B cell (primary cell): ENCODE measurements around the gene RAPGEF5. TPM values are rescaled to one million over a fixed set of nuclear protein-coding genes. Genes with fewer than 3 reads are reported as not detected.

Experiments used
- ATAC-seq: fragments of 200-7000 bp; cut with Tn5 transposase; one replicate; pipeline ENCODE4 v1.10.0; 2021; ENCODE audit warnings: low read depth, mild to moderate bottlenecking, moderate number of reproducible peaks, moderate library complexity
- CTCF ChIA-PET: fragments of 350-600 bp; sonication (Branson Sonifier 250); formaldehyde crosslinking; loops from one replicate; lab custom pipeline; 2021; ENCODE audit warnings: antibody characterized with exemption, inconsistent platforms; lab: Charles Lee
- POLR2A ChIA-PET: fragments of 350-600 bp; sonication (Branson Sonifier 250); formaldehyde crosslinking; loops from one replicate; lab custom pipeline; 2021; ENCODE audit warnings: antibody characterized with exemption; lab: Charles Lee
- DNase-seq: peaks from one replicate; pipeline ENCODE4 v3.0.0; 2013
- H2AFZ ChIP-seq: 2 replicates; pipeline ENCODE4 v1.6.1; 2012; ENCODE audit warnings: mild to moderate bottlenecking, low read depth, low read length; ENCODE audit not compliant: insufficient read depth, poor library complexity, severe bottlenecking
- H3K27ac ChIP-seq, 2 donors: 1 replicate in 1 of 2; 2 replicates in 1 of 2; pipeline ENCODE4 v1.5.1; 2012 to 2013; ENCODE audit warnings: low read length in 2 of 2, mild to moderate bottlenecking in 2 of 2, moderate library complexity in 1 of 2
- H3K27me3 ChIP-seq, 4 experiments: fragments of 200-600 bp in 1 of 4; sonication (generic) in 1 of 4; replicated peaks in 1 of 4; 1 replicate in 2 of 4; 2 replicates in 2 of 4; pipeline versions ENCODE4 v1.6.1 to v1.7.0; 2013 to 2016; ENCODE audit warnings: low read length in 3 of 4, mild to moderate bottlenecking in 2 of 4, mixed read lengths in 1 of 4, moderate library complexity in 1 of 4; ENCODE audit not compliant: insufficient read depth in 4 of 4, control insufficient read depth in 3 of 4; ENCODE audit errors: control extremely low read depth in 1 of 4
- H3K36me3 ChIP-seq, 2 experiments: replicated peaks in 1 of 2; 1 replicate in 1 of 2; 2 replicates in 1 of 2; pipeline versions ENCODE4 v1.6.1 to v1.7.1; 2013; ENCODE audit warnings: low read length in 1 of 2; ENCODE audit not compliant: insufficient read depth in 2 of 2, control insufficient read depth in 1 of 2; ENCODE audit errors: control extremely low read depth in 1 of 2, extremely low read depth in 1 of 2
- H3K4me1 ChIP-seq, 2 donors: fragments of 200-600 bp in 1 of 2; sonication (generic) in 1 of 2; 1 replicate in 1 of 2; 2 replicates in 1 of 2; pipeline versions ENCODE4 v1.5.1 to v1.6.1; 2013 to 2017; ENCODE audit warnings: low read length in 2 of 2; ENCODE audit not compliant: control insufficient read depth in 2 of 2, insufficient read depth in 2 of 2
- H3K4me2 ChIP-seq: replicated peaks from 2 replicates; pipeline ENCODE3; 2012; ENCODE audit warnings: mild to moderate bottlenecking, low read depth, low read length; ENCODE audit not compliant: poor library complexity, severe bottlenecking
- H3K4me3 ChIP-seq, 5 experiments: fragments of 200-600 bp in 1 of 5; sonication (generic) in 1 of 5; 1 replicate in 3 of 5; 2 replicates in 2 of 5; pipeline versions ENCODE4 v1.5.1 to v1.7.0; 2011 to 2016; ENCODE audit warnings: low read length in 4 of 5, mild to moderate bottlenecking in 4 of 5, low read depth in 2 of 5, control low read depth in 1 of 5, moderate library complexity in 1 of 5; ENCODE audit not compliant: insufficient read depth in 1 of 5; ENCODE audit errors: control extremely low read depth in 1 of 5, extremely low read depth in 1 of 5
- H3K79me2 ChIP-seq: fragments of 200-600 bp; sonication (generic); one replicate; pipeline ENCODE4 v1.6.0; 2016; ENCODE audit warnings: low read length; ENCODE audit not compliant: control insufficient read depth, insufficient read depth
- H3K9ac ChIP-seq: fragments of 200-600 bp; sonication (generic); 2 replicates; pipeline ENCODE4 v1.6.1; 2017; ENCODE audit warnings: mild to moderate bottlenecking, low read length, moderate library complexity
- H3K9me3 ChIP-seq, 3 donors: one replicate each; pipeline versions ENCODE4 v1.6.1 to v1.7.1; 2013; ENCODE audit warnings: low read length in 2 of 3; ENCODE audit not compliant: control insufficient read depth in 2 of 3, insufficient read depth in 1 of 3; ENCODE audit errors: control extremely low read depth in 1 of 3
- H4K20me1 ChIP-seq: 2 replicates; pipeline ENCODE4 v1.6.0; 2012; ENCODE audit warnings: mild to moderate bottlenecking, low read length; ENCODE audit not compliant: insufficient read depth, control insufficient read depth, poor library complexity, severe bottlenecking
- H3K27ac Mint-ChIP-seq: one replicate; pipeline ENCODE4 v1.8.0; 2021; ENCODE audit warnings: mixed read lengths
- H3K27me3 Mint-ChIP-seq: one replicate; pipeline ENCODE4 v1.8.0; 2021; ENCODE audit warnings: mixed read lengths
- H3K4me1 Mint-ChIP-seq: one replicate; pipeline ENCODE4 v1.8.0; 2021; ENCODE audit warnings: mixed read lengths
- H3K4me3 Mint-ChIP-seq: one replicate; pipeline ENCODE4 v1.8.0; 2021; ENCODE audit warnings: mixed read lengths
- H3K9me3 Mint-ChIP-seq: one replicate; pipeline ENCODE4 v1.8.0; 2022; ENCODE audit warnings: mixed read lengths; ENCODE audit not compliant: insufficient read depth
- EZH2 ChIP-seq: IDR thresholded peaks from 2 replicates; pipeline ENCODE4 v1.6.1; 2012; ENCODE audit warnings: borderline replicate concordance, low read depth, mild to moderate bottlenecking, moderate library complexity, low read length; ENCODE audit not compliant: insufficient read depth, poor library complexity, severe bottlenecking
- WGBS: methylation state at CpG from one replicate; pipeline ENCODE4 v1.1.5; 2013; ENCODE audit warnings: missing lambda C conversion rate; ENCODE audit not compliant: insufficient coverage; 5-methylcytosine and 5-hydroxymethylcytosine counted together
- intact Hi-C: fragments of 100-400 bp; cut with micrococcal nuclease; formaldehyde crosslinking; loops from one replicate; pipeline ENCODE4 v1.10.0; 2022
- polyA plus RNA-seq: library from polyadenylated mRNA; depleted of rRNA; stranded (reverse); fragments of >200 nt; gene quantifications from 2 replicates; pipeline ENCODE4 v1.2.3, GENCODE V29; 2012
- total RNA-seq, 2 donors: library from RNA; stranded (reverse); fragments of 120-200 nt in 1 of 2; gene quantifications; 1 replicate in 1 of 2; 2 replicates in 1 of 2; pipeline versions ENCODE4 v1.2.3 to v1.2.4, GENCODE V29; 2013 to 2022
- TF ChIP-seq, protein P1 (sequence below): fragments of 200-600 bp; IDR thresholded peaks from one replicate; pipeline ENCODE4 v1.8.0; 2022; ENCODE audit warnings: antibody characterized with exemption, mild to moderate bottlenecking

Gene RAPGEF5
- total and polyA plus RNA-seq, 2 donors (not counting 1 experiment from before 2014, with no cell fraction given) = 1.5 to 37.6 TPM

- no peaks in the 10 kb centered on the region for H3K9me3 ChIP-seq
- Mint-ChIP-seq H3K27ac (no peak overlapping the region), H3K4me1 (no peaks in the 10 kb centered on the region), H3K4me3 (no peak overlapping the region), H3K27me3 (no peaks in the 10 kb centered on the region), H3K9me3 (no peaks in the 10 kb centered on the region)
- CTCF ChIA-PET = no interaction called here
- no peaks in the 10 kb centered on the region for H4K20me1 ChIP-seq
- ATAC-seq = no peak
- no peak overlapping the region for H3K27ac ChIP-seq
- peaks cover 2 to 3% of the 10 kb centered on the region in 2 donors for H3K4me1 ChIP-seq
- H3K36me3 ChIP-seq = peaks cover 0 to 2% of the 10 kb centered on the region in 2 experiments
- no peak overlapping the region for H3K9ac ChIP-seq
- WGBS = 100% methylated on average over 1 of the region's 3 CpGs
- H2AFZ ChIP-seq = no peak overlapping the region
- intact Hi-C loops = no loop called here
- no peak for TF ChIP-seq EZH2
- TF ChIP-seq, protein P1, sequence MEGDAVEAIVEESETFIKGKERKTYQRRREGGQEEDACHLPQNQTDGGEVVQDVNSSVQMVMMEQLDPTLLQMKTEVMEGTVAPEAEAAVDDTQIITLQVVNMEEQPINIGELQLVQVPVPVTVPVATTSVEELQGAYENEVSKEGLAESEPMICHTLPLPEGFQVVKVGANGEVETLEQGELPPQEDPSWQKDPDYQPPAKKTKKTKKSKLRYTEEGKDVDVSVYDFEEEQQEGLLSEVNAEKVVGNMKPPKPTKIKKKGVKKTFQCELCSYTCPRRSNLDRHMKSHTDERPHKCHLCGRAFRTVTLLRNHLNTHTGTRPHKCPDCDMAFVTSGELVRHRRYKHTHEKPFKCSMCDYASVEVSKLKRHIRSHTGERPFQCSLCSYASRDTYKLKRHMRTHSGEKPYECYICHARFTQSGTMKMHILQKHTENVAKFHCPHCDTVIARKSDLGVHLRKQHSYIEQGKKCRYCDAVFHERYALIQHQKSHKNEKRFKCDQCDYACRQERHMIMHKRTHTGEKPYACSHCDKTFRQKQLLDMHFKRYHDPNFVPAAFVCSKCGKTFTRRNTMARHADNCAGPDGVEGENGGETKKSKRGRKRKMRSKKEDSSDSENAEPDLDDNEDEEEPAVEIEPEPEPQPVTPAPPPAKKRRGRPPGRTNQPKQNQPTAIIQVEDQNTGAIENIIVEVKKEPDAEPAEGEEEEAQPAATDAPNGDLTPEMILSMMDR = no peak
- POLR2A ChIA-PET = no interaction called here
- no peaks in the 10 kb centered on the region for H3K79me2 ChIP-seq
- H3K4me2 ChIP-seq = no peak overlapping the region
- no peaks in the 10 kb centered on the region for H3K27me3 ChIP-seq
- no peak overlapping the region for H3K4me3 ChIP-seq
- DNase-seq = no peak
Measured at GRCh38 chr7:22152690-22153089, 204.3 kb downstream of the RAPGEF5 start.

DNA sequence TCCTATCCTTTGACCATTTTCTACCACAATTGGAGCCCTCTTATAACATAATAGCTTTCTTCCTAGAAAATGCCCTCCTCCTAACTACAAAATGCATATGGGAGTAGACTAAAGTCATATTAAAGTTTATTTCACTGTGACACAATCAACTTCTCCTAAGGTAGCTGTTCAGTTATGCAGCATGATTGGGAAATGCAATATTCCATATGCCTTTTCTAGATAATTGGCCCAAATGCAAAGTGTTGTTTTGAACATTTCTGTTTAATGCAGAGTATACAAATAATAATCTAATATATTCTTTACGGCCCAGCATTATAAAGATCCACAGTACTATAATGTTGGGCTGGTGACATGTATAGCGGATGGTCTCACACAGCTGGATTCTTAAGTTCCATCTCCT is 205.1 kb downstream of the RAPGEF5 start:
- H3K4me3 Mint-ChIP-seq = no peak overlapping the region
- H3K79me2 ChIP-seq = no peaks in the 10 kb centered on the region
- no peak for ATAC-seq

More for the DNA sequence above, 205.1 kb downstream of the RAPGEF5 start:
- Histone ChIP-seq H3K4me1 (peaks cover 3 to 6% of the 10 kb centered on the region in 2 donors), H3K9ac (no peak overlapping the region), H2AFZ (no peak overlapping the region), H3K27me3 (no peaks in the 10 kb centered on the region), H3K36me3 (peaks cover 0 to 2% of the 10 kb centered on the region in 2 experiments), H3K9me3 (no peaks in the 10 kb centered on the region), H3K4me3 (no peak overlapping the region), H4K20me1 (no peaks in the 10 kb centered on the region), H3K4me2 (no peak overlapping the region), H3K27ac (no peak overlapping the region)
- no peak overlapping the region for H3K27ac Mint-ChIP-seq
- no peaks in the 10 kb centered on the region for H3K4me1 Mint-ChIP-seq
- ChIA-PET POLR2A (no interaction called here), CTCF (no interaction called here)
- no peak for DNase-seq
- no peaks in the 10 kb centered on the region for H3K27me3 Mint-ChIP-seq
- no CpG with 5 or more reads among the region's 2 CpGs for WGBS
- intact Hi-C loops = no loop called here
- H3K9me3 Mint-ChIP-seq = no peaks in the 10 kb centered on the region
- TF ChIP-seq EZH2 = no peak
- TF ChIP-seq, protein P1 = no peak
